Mesodermal cell (in vitro differentiated cells): ENCODE results near the gene RABL2B.

ENCODE experiments used
- H3K27ac ChIP-seq: 2 replicates; pipeline ENCODE4 v1.7.0; 2013; ENCODE audit warnings: mild to moderate bottlenecking, low read depth, low read length, moderate library complexity; ENCODE audit not compliant: severe bottlenecking
- H3K36me3 ChIP-seq: 2 replicates; pipeline ENCODE4 v1.7.1; 2013; ENCODE audit warnings: mild to moderate bottlenecking, low read length, moderate library complexity; ENCODE audit not compliant: control insufficient read depth, insufficient read depth
- H3K4me1 ChIP-seq: one replicate; pipeline ENCODE4 v1.7.1; 2013; ENCODE audit warnings: mild to moderate bottlenecking, low read length; ENCODE audit not compliant: insufficient read depth, control insufficient read depth, poor library complexity, severe bottlenecking
- H3K4me3 ChIP-seq: 2 replicates; pipeline ENCODE4 v1.7.0; 2013; ENCODE audit warnings: low read length, control low read depth, mild to moderate bottlenecking; ENCODE audit not compliant: insufficient read depth, poor library complexity, severe bottlenecking; ENCODE audit errors: extremely low read depth
- H3K9me3 ChIP-seq: 2 replicates; pipeline ENCODE4 v1.7.1; 2013; ENCODE audit warnings: mild to moderate bottlenecking, low read length, moderate library complexity; ENCODE audit not compliant: control insufficient read depth
- WGBS, 2 experiments: methylation state at CpG; one replicate each; pipeline ENCODE4 v1.1.5; 2013; ENCODE audit warnings: missing lambda C conversion rate in 2 of 2; ENCODE audit not compliant: insufficient coverage in 2 of 2; 5-methylcytosine and 5-hydroxymethylcytosine counted together

Gene RABL2B

GRCh38 chr22:50729391-50730012 is 53.9 kb downstream of the RABL2B start:
- 90 to 92% methylated on average over 17 to 21 of the region's 21 CpGs for WGBS, 2 experiments
- H3K36me3 ChIP-seq = peaks cover 6% of the 10 kb centered on the region
- H3K27ac ChIP-seq = no peak overlapping the region
- H3K9me3 ChIP-seq = no peaks in the 10 kb centered on the region
- no peak overlapping the region for H3K4me3 ChIP-seq
- no peaks in the 10 kb centered on the region for H3K4me1 ChIP-seq

- H3K4me1 ChIP-seq = no peaks in the 10 kb centered on the region
- H3K4me3 ChIP-seq = no peak overlapping the region
- H3K9me3 ChIP-seq = no peaks in the 10 kb centered on the region
- H3K36me3 ChIP-seq = peaks cover 8% of the 10 kb centered on the region
- H3K27ac ChIP-seq = no peak overlapping the region
- WGBS, 2 experiments = 80% methylated on average over 1 of the region's 2 CpGs; no CpG with 5 or more reads in 1 of the 2 experiments
These were observed 54.9 kb downstream of the RABL2B start for GRCh38 chr22:50728523-50728931.

GRCh38 chr22:50727678-50728522 is 55.5 kb downstream of the RABL2B start:
- peaks cover 14% of the 10 kb centered on the region for H3K36me3 ChIP-seq
- H3K9me3 ChIP-seq = no peaks in the 10 kb centered on the region
- no peak overlapping the region for H3K4me3 ChIP-seq
- 89 to 92% methylated on average over 14 to 23 of the region's 23 CpGs for WGBS, 2 experiments
- H3K4me1 ChIP-seq = no peaks in the 10 kb centered on the region
- no peak overlapping the region for H3K27ac ChIP-seq

- H3K36me3 ChIP-seq = peaks cover 24% of the 10 kb centered on the region
- H3K4me1 ChIP-seq = no peaks in the 10 kb centered on the region
- H3K27ac ChIP-seq = no peak overlapping the region
- no peak overlapping the region for H3K4me3 ChIP-seq
- no peaks in the 10 kb centered on the region for H3K9me3 ChIP-seq
- WGBS, 2 experiments = 93 to 97% methylated on average over 14 of the region's 14 CpGs
These were observed 56.6 kb downstream of the RABL2B start for GRCh38 chr22:50726643-50727340.

GRCh38 chr22:50725597-50725996 is 57.8 kb downstream of the RABL2B start:
- 93 to 100% methylated on average over 6 of the region's 7 CpGs for WGBS, 2 experiments
- peaks cover 27% of the 10 kb centered on the region for H3K36me3 ChIP-seq
- H3K27ac ChIP-seq = no peak overlapping the region
- H3K4me3 ChIP-seq = no peak overlapping the region
- H3K4me1 ChIP-seq = no peaks in the 10 kb centered on the region
- H3K9me3 ChIP-seq = no peaks in the 10 kb centered on the region

GRCh38 chr22:50724616-50725015 is 58.8 kb downstream of the RABL2B start:
- H3K36me3 ChIP-seq = peaks cover 27% of the 10 kb centered on the region
- WGBS, 2 experiments = 91 to 98% methylated on average over 8 of the region's 8 CpGs
- no peaks in the 10 kb centered on the region for H3K4me1 ChIP-seq
- no peaks in the 10 kb centered on the region for H3K9me3 ChIP-seq
- no peak overlapping the region for H3K27ac ChIP-seq
- H3K4me3 ChIP-seq = no peak overlapping the region

- Histone ChIP-seq H3K36me3 (peaks cover 27% of the 10 kb centered on the region), H3K4me1 (no peaks in the 10 kb centered on the region), H3K9me3 (no peaks in the 10 kb centered on the region), H3K27ac (no peak overlapping the region), H3K4me3 (no peak overlapping the region)
- 77 to 80% methylated on average over 6 to 7 of the region's 7 CpGs for WGBS, 2 experiments
These were observed 59.4 kb downstream of the RABL2B start for GRCh38 chr22:50723991-50724390.

GRCh38 chr22:50722716-50723428 is 60.6 kb downstream of the RABL2B start:
- no peaks in the 10 kb centered on the region for H3K9me3 ChIP-seq
- H3K4me3 ChIP-seq = no peak overlapping the region
- H3K27ac ChIP-seq = no peak overlapping the region
- H3K4me1 ChIP-seq = no peaks in the 10 kb centered on the region
- H3K36me3 ChIP-seq = peaks cover 29% of the 10 kb centered on the region
- WGBS, 2 experiments = 93 to 99% methylated on average over 6 to 9 of the region's 12 CpGs

GRCh38 chr22:50722048-50722701 is 61.3 kb downstream of the RABL2B start:
- Histone ChIP-seq H3K27ac (no peak overlapping the region), H3K4me3 (no peak overlapping the region), H3K9me3 (no peaks in the 10 kb centered on the region), H3K36me3 (peaks cover 33% of the 10 kb centered on the region), H3K4me1 (no peaks in the 10 kb centered on the region)
- 92 to 93% methylated on average over 27 to 33 of the region's 33 CpGs for WGBS, 2 experiments

GRCh38 chr22:50721257-50721844 is 62.1 kb downstream of the RABL2B start:
- Histone ChIP-seq H3K27ac (no peak overlapping the region), H3K36me3 (peaks cover 34% of the 10 kb centered on the region), H3K9me3 (no peaks in the 10 kb centered on the region), H3K4me3 (no peak overlapping the region), H3K4me1 (no peaks in the 10 kb centered on the region)
- 89 to 92% methylated on average over 30 to 32 of the region's 32 CpGs for WGBS, 2 experiments
